ENCODE results near the gene GRIFIN.
A peak's percentile ranks its signal among the peaks of the same experiment; 100 is the strongest.

DNA sequence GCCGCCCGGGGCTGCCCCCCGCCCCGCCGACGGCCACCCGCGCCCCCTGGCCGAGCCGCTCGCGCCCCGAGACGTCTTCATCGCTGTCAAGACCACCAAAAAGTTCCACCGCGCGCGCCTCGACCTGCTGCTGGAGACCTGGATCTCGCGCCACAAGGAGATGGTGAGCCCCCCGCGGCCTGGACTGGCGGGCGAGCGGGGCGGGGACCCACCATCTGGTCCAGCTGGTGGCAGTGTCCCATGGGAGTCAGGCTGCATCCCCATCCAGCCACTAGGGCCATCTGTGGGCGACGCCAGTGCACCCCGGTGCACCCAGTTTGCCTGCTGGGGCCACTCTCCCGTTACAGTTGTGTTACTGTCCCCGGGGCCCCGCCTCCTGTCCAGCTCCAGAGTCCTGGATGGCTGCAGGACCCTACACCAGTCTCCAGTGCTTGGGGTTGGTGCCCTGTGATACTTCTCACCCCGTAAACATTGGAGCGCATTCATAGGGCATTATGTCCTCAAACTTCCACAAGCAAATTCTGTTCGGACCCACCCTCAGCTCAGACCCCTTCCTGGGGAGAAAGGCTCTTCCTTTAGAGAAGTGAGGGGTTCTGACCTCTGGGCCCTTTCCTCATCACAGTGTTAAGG, 44.0 kb upstream of the GRIFIN start:
- TF ChIP-seq ZNF124 (CRISPR knock-in tag; IDR thresholded peaks at IDR 0.05), result no peak
- no peak for TF ChIP-seq MLLT1 (IDR thresholded peaks at IDR 0.05)
- TF ChIP-seq, protein P1, sequence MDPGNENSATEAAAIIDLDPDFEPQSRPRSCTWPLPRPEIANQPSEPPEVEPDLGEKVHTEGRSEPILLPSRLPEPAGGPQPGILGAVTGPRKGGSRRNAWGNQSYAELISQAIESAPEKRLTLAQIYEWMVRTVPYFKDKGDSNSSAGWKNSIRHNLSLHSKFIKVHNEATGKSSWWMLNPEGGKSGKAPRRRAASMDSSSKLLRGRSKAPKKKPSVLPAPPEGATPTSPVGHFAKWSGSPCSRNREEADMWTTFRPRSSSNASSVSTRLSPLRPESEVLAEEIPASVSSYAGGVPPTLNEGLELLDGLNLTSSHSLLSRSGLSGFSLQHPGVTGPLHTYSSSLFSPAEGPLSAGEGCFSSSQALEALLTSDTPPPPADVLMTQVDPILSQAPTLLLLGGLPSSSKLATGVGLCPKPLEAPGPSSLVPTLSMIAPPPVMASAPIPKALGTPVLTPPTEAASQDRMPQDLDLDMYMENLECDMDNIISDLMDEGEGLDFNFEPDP (CRISPR knock-in tag; IDR thresholded peaks at IDR 0.05), result no peak
- TF ChIP-seq, protein P2, sequence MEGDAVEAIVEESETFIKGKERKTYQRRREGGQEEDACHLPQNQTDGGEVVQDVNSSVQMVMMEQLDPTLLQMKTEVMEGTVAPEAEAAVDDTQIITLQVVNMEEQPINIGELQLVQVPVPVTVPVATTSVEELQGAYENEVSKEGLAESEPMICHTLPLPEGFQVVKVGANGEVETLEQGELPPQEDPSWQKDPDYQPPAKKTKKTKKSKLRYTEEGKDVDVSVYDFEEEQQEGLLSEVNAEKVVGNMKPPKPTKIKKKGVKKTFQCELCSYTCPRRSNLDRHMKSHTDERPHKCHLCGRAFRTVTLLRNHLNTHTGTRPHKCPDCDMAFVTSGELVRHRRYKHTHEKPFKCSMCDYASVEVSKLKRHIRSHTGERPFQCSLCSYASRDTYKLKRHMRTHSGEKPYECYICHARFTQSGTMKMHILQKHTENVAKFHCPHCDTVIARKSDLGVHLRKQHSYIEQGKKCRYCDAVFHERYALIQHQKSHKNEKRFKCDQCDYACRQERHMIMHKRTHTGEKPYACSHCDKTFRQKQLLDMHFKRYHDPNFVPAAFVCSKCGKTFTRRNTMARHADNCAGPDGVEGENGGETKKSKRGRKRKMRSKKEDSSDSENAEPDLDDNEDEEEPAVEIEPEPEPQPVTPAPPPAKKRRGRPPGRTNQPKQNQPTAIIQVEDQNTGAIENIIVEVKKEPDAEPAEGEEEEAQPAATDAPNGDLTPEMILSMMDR (IDR thresholded peaks at IDR 0.05 in 2 of 3, conservative IDR thresholded peaks at IDR 0.05 in 1 of 3; ENCODE audit: insufficient read depth in 2 of 3, low read depth in 1 of 3, low read length in 3 of 3), result peak in 2 of 3 experiments; percentile 27 to 63; a peak in 4 of 6 replicates
- no peak for TF ChIP-seq ETS2 (tag; IDR thresholded peaks at IDR 0.05; ENCODE audit: borderline replicate concordance, poor library complexity, severe bottlenecking)
- TF ChIP-seq SIN3A (IDR thresholded peaks at IDR 0.05; ENCODE audit: borderline replicate concordance in 2 of 2, control insufficient read depth in 1 of 2, low read depth in 2 of 2, low read length in 2 of 2), result no peak
- TF ChIP-seq MTA2 (IDR thresholded peaks at IDR 0.05; ENCODE audit: low read depth), result no peak
- no peak for TF ChIP-seq ZNF830 (CRISPR knock-in tag; IDR thresholded peaks at IDR 0.05)
- TF ChIP-seq ELK1 (CRISPR knock-in tag; IDR thresholded peaks at IDR 0.05), result no peak
- TF ChIP-seq MYC (IDR thresholded peaks at IDR 0.05; ENCODE audit: low read depth, low read length), result no peak
- TF ChIP-seq MYC (CRISPR knock-in tag; IDR thresholded peaks at IDR 0.05; ENCODE audit: borderline replicate concordance, low read depth), result no peak
